Suppressor macrophage treated with lipopolysaccharide for 1 hour (primary cell): Measurements from ENCODE around the gene GTF2IRD1.
"Not testable (repeated sequence)": the region's sequence is repeated elsewhere in the genome, so short reads cannot be mapped to it uniquely, and the experiment has no call there.

Experiments used
- DNase-seq, 3 donors: peaks; one replicate each; pipeline ENCODE4 v3.0.0-alpha.2; 2020 to 2022

Gene GTF2IRD1

GRCh38 chr7:74494076-74494548 is 40.4 kb downstream of the GTF2IRD1 start:
- DNase-seq: no peak

- DNase-seq: no peak
These were observed 41.7 kb downstream of the GTF2IRD1 start for GRCh38 chr7:74495112-74496086.

- DNase-seq: no peak
These were observed 42.6 kb downstream of the GTF2IRD1 start for GRCh38 chr7:74496272-74496671.

- DNase-seq: not testable (repeated sequence)
These were observed 43.1 kb downstream of the GTF2IRD1 start for GRCh38 chr7:74496773-74497172.

- DNase-seq: no peak
These were observed 44.6 kb downstream of the GTF2IRD1 start for GRCh38 chr7:74498354-74498753.

GRCh38 chr7:74498996-74499834 is 45.5 kb downstream of the GTF2IRD1 start:
- DNase-seq: no peak

GRCh38 chr7:74499835-74500388 is 46.2 kb downstream of the GTF2IRD1 start:
- DNase-seq: no peak

- no peak for DNase-seq
These were observed 47.6 kb downstream of the GTF2IRD1 start for GRCh38 chr7:74501298-74501697.

- DNase-seq: no peak
These were observed 48.6 kb downstream of the GTF2IRD1 start for GRCh38 chr7:74502216-74502891.

GRCh38 chr7:74503061-74503460 is 49.4 kb downstream of the GTF2IRD1 start:
- DNase-seq: no peak

- DNase-seq: no peak
These were observed 50.2 kb downstream of the GTF2IRD1 start for GRCh38 chr7:74503943-74504342.

- no peak for DNase-seq
These were observed 52.0 kb downstream of the GTF2IRD1 start for GRCh38 chr7:74505471-74506324.

GRCh38 chr7:74506325-74506724 is 52.6 kb downstream of the GTF2IRD1 start:
- DNase-seq: no peak

- no peak for DNase-seq
These were observed 54.0 kb downstream of the GTF2IRD1 start for GRCh38 chr7:74507538-74508319.

- not testable (repeated sequence) for DNase-seq
These were observed 55.7 kb downstream of the GTF2IRD1 start for GRCh38 chr7:74509453-74509852.

- no peak for DNase-seq
These were observed 57.6 kb downstream of the GTF2IRD1 start for GRCh38 chr7:74511345-74511744.

GRCh38 chr7:74512762-74513161 is 59.1 kb downstream of the GTF2IRD1 start:
- DNase-seq: no peak

- no peak for DNase-seq
These were observed 60.5 kb downstream of the GTF2IRD1 start for GRCh38 chr7:74514131-74514591.

- no peak for DNase-seq
These were observed 61.6 kb downstream of the GTF2IRD1 start for GRCh38 chr7:74515276-74515675.

GRCh38 chr7:74516214-74516613 is 62.5 kb downstream of the GTF2IRD1 start:
- no peak for DNase-seq

- DNase-seq: no peak
These were observed 64.3 kb downstream of the GTF2IRD1 start for GRCh38 chr7:74518041-74518440.
